Neuron (in vitro differentiated cells): ENCODE data around the gene ANKLE2.
"Not testable (repeated sequence)": the region's sequence is repeated elsewhere in the genome, so short reads cannot be mapped to it uniquely, and the experiment has no call there.

Experiments
- H2AFZ ChIP-seq: one replicate; pipeline ENCODE4 v1.6.1; 2013; ENCODE audit warnings: low read depth, mild to moderate bottlenecking, inconsistent platforms, low read length, moderate library complexity
- H3K27me3 ChIP-seq: one replicate; pipeline ENCODE4 v1.6.1; 2013; ENCODE audit warnings: low read length; ENCODE audit not compliant: insufficient read depth
- H3K36me3 ChIP-seq: one replicate; pipeline ENCODE4 v1.6.1; 2013; ENCODE audit warnings: low read length; ENCODE audit not compliant: insufficient read depth
- H3K4me1 ChIP-seq: one replicate; pipeline ENCODE4 v1.6.1; 2013; ENCODE audit warnings: low read length; ENCODE audit not compliant: insufficient read depth
- H3K4me3 ChIP-seq: 2 replicates; pipeline ENCODE4 v1.5.1; 2013; ENCODE audit warnings: mild to moderate bottlenecking, low read length, moderate library complexity
- H3K9me3 ChIP-seq: one replicate; pipeline ENCODE4 v1.6.1; 2013; ENCODE audit warnings: low read length

ANKLE2 gene

GRCh38 chr12:132700212-132700822 lies 61.3 kb downstream of the ANKLE2 start:
- no peaks in the 10 kb centered on the region for H3K9me3 ChIP-seq
- H3K4me1 ChIP-seq = no peaks in the 10 kb centered on the region
- H3K4me3 ChIP-seq = no peak overlapping the region
- H3K36me3 ChIP-seq = peaks cover 52% of the 10 kb centered on the region
- H3K27me3 ChIP-seq = no peaks in the 10 kb centered on the region
- H2AFZ ChIP-seq = no peak overlapping the region

GRCh38 chr12:132698341-132698740 lies 63.3 kb downstream of the ANKLE2 start:
- Histone ChIP-seq H3K27me3 (no peaks in the 10 kb centered on the region), H3K9me3 (no peaks in the 10 kb centered on the region), H2AFZ (no peak overlapping the region), H3K36me3 (peaks cover 43% of the 10 kb centered on the region), H3K4me3 (no peak overlapping the region), H3K4me1 (no peaks in the 10 kb centered on the region)

DNA sequence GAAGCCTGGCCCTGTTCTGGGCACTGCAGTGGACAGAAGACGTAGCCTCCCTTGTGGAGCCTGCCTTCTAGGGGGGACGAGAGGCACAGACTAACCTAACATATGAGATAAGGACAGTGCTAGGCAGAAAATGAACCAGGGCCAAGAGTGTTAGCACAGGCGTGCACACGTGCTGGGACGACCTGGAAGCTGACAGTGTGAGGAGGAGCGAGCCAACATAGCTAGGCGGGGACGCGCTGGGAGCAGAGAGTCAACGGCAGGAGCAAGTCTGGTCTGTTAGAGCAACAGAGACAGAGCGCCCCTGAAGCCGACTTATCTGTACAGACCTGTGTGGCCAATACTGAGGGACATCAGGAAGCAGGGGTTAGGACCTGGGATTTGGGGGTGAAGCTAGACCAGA lies 66.2 kb downstream of the ANKLE2 start:
- Histone ChIP-seq H3K27me3 (no peaks in the 10 kb centered on the region), H3K36me3 (peaks cover 39% of the 10 kb centered on the region), H3K9me3 (no peaks in the 10 kb centered on the region), H3K4me1 (no peaks in the 10 kb centered on the region), H3K4me3 (no peak overlapping the region), H2AFZ (no peak overlapping the region)

- H3K4me3 ChIP-seq, H3K9me3 ChIP-seq, H3K27me3 ChIP-seq, H3K4me1 ChIP-seq, H2AFZ ChIP-seq: not testable (repeated sequence)
- peaks cover 44% of the 10 kb centered on the region for H3K36me3 ChIP-seq
Observed at GRCh38 chr12:132694888-132695287, 66.7 kb downstream of the ANKLE2 start.

GRCh38 chr12:132692030-132692429 lies 69.6 kb downstream of the ANKLE2 start:
- peaks cover 24% of the 10 kb centered on the region for H3K36me3 ChIP-seq
- H3K27me3 ChIP-seq, H2AFZ ChIP-seq, H3K4me1 ChIP-seq, H3K4me3 ChIP-seq, H3K9me3 ChIP-seq: not testable (repeated sequence)

- H3K4me1 ChIP-seq = peaks cover 11% of the 10 kb centered on the region
- H2AFZ ChIP-seq = no peak overlapping the region
- H3K9me3 ChIP-seq = peaks cover 2% of the 10 kb centered on the region
- H3K4me3 ChIP-seq = no peak overlapping the region
- H3K36me3 ChIP-seq = peaks cover 15% of the 10 kb centered on the region
- no peaks in the 10 kb centered on the region for H3K27me3 ChIP-seq
Observed at GRCh38 chr12:132690112-132690511, 71.5 kb downstream of the ANKLE2 start.

GRCh38 chr12:132689227-132689626 lies 72.4 kb downstream of the ANKLE2 start:
- peak overlapping the region; percentile 21 for H3K4me3 ChIP-seq
- H2AFZ ChIP-seq = no peak overlapping the region
- H3K9me3 ChIP-seq = peaks cover 2% of the 10 kb centered on the region
- no peaks in the 10 kb centered on the region for H3K27me3 ChIP-seq
- peaks cover 14% of the 10 kb centered on the region for H3K36me3 ChIP-seq
- peaks cover 11% of the 10 kb centered on the region for H3K4me1 ChIP-seq

GRCh38 chr12:132687211-132688164 lies 74.1 kb downstream of the ANKLE2 start, which contains the start of the genes POLE and PXMP2:
Gene POLE, minus strand, starts transcription at chr12:132687342. Its CDS starts 27 bp downstream, at chr12:132687315.
Gene PXMP2, plus strand, starts transcription at chr12:132687587. Its CDS starts 84 bp downstream, at chr12:132687671.
- Histone ChIP-seq H3K4me3 (peak within 1 kb of the TSS; percentile 88), H3K4me1 (peaks cover 11% of the 10 kb centered on the region), H3K27me3 (no peaks in the 10 kb centered on the region), H3K9me3 (peaks cover 8% of the 10 kb centered on the region), H3K36me3 (peaks cover 16% of the 10 kb centered on the region), H2AFZ (peak within 1 kb of the TSS; percentile 75)

DNA sequence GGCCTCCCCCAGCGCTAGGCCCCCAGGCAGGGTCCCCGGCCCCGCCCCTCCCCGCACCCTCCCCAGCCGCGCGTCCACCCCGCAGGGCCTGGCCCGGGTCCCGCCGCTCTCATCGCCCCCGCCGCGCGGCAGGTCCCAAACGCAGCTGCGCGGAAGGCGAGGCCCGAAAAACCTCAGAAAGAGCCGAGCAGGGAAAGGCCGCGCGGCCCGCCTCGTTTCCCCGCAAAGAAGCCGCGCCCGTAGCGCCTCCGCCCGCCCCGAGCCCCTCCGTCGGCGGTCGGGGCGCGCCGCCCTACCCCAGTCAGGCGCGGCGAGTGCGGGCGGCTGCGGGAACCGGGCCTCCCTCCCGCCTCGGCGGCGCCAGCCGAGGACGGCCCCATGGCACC lies 74.8 kb downstream of the ANKLE2 start:
- Histone ChIP-seq H3K27me3 (no peaks in the 10 kb centered on the region), H3K4me1 (peaks cover 11% of the 10 kb centered on the region), H3K9me3 (peaks cover 8% of the 10 kb centered on the region), H2AFZ (peak overlapping the region; percentile 75), H3K36me3 (peaks cover 16% of the 10 kb centered on the region), H3K4me3 (peak overlapping the region; percentile 88)

GRCh38 chr12:132685400-132685799 lies 76.2 kb downstream of the ANKLE2 start:
- peaks cover 18% of the 10 kb centered on the region for H3K36me3 ChIP-seq
- H3K9me3 ChIP-seq = peaks cover 8% of the 10 kb centered on the region
- H3K4me3 ChIP-seq = peak overlapping the region; percentile 4
- H3K27me3 ChIP-seq = no peaks in the 10 kb centered on the region
- no peak overlapping the region for H2AFZ ChIP-seq
- peaks cover 11% of the 10 kb centered on the region for H3K4me1 ChIP-seq

DNA sequence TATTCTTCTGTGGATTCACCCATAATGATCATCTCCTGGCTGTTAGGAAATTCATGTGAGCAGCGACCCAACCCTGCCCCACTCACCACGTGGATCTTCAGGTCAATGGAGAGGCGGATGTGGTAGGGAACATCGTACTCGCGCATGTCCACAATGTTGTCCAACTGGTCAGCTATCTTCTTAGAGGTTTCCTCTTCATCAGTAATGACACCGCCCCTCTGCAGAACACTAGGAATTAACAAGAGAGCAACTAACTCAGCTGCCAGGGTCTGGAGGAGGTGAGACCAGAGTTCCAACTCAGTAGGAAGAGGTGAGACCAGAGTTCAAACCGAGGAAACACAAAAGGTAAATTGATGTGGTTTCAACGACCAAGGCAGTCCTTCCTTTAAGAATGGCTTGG lies 84.1 kb downstream of the ANKLE2 start:
- Histone ChIP-seq H2AFZ (no peak overlapping the region), H3K27me3 (no peaks in the 10 kb centered on the region), H3K4me1 (no peaks in the 10 kb centered on the region), H3K4me3 (no peak overlapping the region), H3K9me3 (peaks cover under 1% of the 10 kb centered on the region), H3K36me3 (peaks cover 74% of the 10 kb centered on the region)

DNA sequence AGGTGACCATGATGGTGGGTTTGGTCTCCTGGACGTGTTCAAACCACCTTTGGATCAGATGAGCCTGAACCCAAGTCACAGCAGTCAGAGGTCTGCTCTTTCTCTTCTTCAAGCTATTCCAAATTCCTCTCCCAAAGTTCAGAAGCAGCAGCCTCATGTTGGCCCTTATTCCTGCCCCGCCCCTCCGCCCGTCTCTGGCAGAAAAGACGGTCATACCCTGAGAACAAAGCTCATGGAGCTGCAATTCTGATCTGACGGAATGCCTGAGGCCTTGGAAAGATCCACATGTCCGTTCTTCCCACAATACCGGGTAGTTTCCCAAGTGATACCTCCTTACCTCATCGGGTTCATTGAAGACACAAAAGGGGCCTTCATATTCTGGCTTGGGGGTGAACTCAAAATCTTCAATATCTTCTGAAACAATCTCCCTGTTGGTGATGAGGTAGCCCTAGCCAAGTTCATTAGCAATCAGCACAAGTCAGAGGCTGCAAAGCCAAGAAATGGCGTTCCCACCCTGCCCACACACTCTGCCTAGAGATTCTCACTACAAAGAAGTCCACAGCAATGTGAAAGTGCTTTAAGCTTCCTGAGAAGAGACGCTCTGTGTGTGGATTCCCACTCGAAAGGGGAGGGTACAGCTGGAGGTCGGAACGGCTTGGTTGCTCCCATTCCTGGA lies 85.7 kb downstream of the ANKLE2 start:
- H3K4me3 ChIP-seq = no peak overlapping the region
- H3K27me3 ChIP-seq = no peaks in the 10 kb centered on the region
- H3K4me1 ChIP-seq = no peaks in the 10 kb centered on the region
- no peaks in the 10 kb centered on the region for H3K9me3 ChIP-seq
- peaks cover 87% of the 10 kb centered on the region for H3K36me3 ChIP-seq
- H2AFZ ChIP-seq = no peak overlapping the region
